Right lobe of liver (tissue), 4 donors: ENCODE results near the gene DDX39A.
"Not testable (repeated sequence)": the region's sequence is repeated elsewhere in the genome, so short reads cannot be mapped to it uniquely, and the experiment has no call there.

ENCODE experiments used
- POLR2A ChIP-seq: fragments of 450-650 bp; IDR thresholded peaks from one replicate; pipeline ENCODE4 v1.6.1; 2017; ENCODE audit warnings: antibody characterized with exemption, mild to moderate bottlenecking
- TF ChIP-seq, protein P1 (sequence below), 4 donors: fragments of 200-600 bp in 3 of 4; fragments of 450-650 bp in 1 of 4; IDR thresholded peaks; one replicate each; pipeline versions ENCODE4 v1.5.1 to v1.8.0; 2016 to 2022; ENCODE audit warnings: antibody characterized with exemption in 4 of 4, mild to moderate bottlenecking in 2 of 4
- donor health status: DM: no; HTN: no; CAD: no.
- donor health status: DM: no; HTN: no; CAD: no.
- donor health status: DM: no; HTN: yes; CAD: no.

GRCh38 chr19:14452303-14452702, 33.2 kb upstream of the DDX39A start:
- TF ChIP-seq POLR2A = not testable (repeated sequence)
- TF ChIP-seq, protein P1, sequence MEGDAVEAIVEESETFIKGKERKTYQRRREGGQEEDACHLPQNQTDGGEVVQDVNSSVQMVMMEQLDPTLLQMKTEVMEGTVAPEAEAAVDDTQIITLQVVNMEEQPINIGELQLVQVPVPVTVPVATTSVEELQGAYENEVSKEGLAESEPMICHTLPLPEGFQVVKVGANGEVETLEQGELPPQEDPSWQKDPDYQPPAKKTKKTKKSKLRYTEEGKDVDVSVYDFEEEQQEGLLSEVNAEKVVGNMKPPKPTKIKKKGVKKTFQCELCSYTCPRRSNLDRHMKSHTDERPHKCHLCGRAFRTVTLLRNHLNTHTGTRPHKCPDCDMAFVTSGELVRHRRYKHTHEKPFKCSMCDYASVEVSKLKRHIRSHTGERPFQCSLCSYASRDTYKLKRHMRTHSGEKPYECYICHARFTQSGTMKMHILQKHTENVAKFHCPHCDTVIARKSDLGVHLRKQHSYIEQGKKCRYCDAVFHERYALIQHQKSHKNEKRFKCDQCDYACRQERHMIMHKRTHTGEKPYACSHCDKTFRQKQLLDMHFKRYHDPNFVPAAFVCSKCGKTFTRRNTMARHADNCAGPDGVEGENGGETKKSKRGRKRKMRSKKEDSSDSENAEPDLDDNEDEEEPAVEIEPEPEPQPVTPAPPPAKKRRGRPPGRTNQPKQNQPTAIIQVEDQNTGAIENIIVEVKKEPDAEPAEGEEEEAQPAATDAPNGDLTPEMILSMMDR (IDR thresholded peaks at IDR 0.05) = not testable (repeated sequence)
